Measurements from ENCODE around the gene HAPLN3. TPM values are rescaled to one million over a fixed set of nuclear protein-coding genes. Genes with fewer than 3 reads are reported as not detected.

HAPLN3 gene
- total and polyA plus RNA-seq, 4 donors, result 3.9 to 15.5 (median 10.5) TPM

DNA sequence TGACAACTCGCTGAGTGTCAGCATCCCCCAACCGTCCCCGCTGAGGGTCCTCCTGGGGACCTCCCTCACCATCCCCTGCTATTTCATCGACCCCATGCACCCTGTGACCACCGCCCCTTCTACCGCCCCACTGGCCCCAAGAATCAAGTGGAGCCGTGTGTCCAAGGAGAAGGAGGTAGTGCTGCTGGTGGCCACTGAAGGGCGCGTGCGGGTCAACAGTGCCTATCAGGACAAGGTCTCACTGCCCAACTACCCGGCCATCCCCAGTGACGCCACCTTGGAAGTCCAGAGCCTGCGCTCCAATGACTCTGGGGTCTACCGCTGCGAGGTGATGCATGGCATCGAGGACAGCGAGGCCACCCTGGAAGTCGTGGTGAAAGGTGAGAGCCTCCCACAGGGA lies 56.7 kb downstream of the HAPLN3 start:
- Histone ChIP-seq H3K27ac (ENCODE audit: low read depth in 1 of 2, low read length in 1 of 2) (no peak overlapping the region), H3K27me3 (ENCODE audit: control insufficient read depth in 3 of 3, insufficient read depth in 3 of 3, low read length in 2 of 3) (no peaks in the 10 kb centered on the region), H3K36me3 (ENCODE audit: control insufficient read depth in 4 of 4, insufficient read depth in 4 of 4, low read length in 4 of 4) (no peaks in the 10 kb centered on the region), H3K9me3 (ENCODE audit: control insufficient read depth in 4 of 4, insufficient read depth in 3 of 4, low read length in 3 of 4) (no peaks in the 10 kb centered on the region), H3K4me3 (no peak overlapping the region), H3K9ac (ENCODE audit: insufficient read depth in 1 of 2, low read length in 2 of 2) (no peak overlapping the region), H3K4me1 (ENCODE audit: control insufficient read depth in 5 of 5, insufficient read depth in 5 of 5, low read length in 5 of 5) (peaks cover 0 to 4% (median 0%) of the 10 kb centered on the region in 5 donors)
- TF ChIP-seq, protein P1, sequence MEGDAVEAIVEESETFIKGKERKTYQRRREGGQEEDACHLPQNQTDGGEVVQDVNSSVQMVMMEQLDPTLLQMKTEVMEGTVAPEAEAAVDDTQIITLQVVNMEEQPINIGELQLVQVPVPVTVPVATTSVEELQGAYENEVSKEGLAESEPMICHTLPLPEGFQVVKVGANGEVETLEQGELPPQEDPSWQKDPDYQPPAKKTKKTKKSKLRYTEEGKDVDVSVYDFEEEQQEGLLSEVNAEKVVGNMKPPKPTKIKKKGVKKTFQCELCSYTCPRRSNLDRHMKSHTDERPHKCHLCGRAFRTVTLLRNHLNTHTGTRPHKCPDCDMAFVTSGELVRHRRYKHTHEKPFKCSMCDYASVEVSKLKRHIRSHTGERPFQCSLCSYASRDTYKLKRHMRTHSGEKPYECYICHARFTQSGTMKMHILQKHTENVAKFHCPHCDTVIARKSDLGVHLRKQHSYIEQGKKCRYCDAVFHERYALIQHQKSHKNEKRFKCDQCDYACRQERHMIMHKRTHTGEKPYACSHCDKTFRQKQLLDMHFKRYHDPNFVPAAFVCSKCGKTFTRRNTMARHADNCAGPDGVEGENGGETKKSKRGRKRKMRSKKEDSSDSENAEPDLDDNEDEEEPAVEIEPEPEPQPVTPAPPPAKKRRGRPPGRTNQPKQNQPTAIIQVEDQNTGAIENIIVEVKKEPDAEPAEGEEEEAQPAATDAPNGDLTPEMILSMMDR (IDR thresholded peaks at IDR 0.05; ENCODE audit: control extremely low read depth, extremely low read depth), result no peak
- ATAC-seq (ENCODE audit: insufficient read depth, low FRiP score), result no peak
- no peak for DNase-seq
- 86 to 92% methylated on average over 18 of the region's 18 CpGs for WGBS, 2 donors

DNA sequence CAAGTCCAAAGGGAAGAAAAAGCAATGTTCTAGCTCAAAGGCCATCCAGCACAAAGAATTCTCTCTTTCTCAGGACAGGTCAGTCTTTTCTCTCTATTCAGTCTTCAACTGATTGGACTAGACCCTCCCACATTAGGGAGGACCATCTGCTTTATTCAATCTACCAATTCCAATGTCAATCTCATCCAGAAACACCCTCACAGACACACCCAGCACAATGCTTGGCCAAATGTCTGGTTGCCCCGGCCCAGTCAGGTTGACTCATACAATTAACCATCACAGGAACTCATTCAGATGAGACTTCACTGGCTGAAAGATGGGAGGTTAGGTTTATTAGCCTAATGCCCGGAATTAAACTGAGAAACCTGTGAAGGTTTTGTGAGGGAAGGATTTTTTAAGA lies 59.7 kb downstream of the HAPLN3 start:
- TF ChIP-seq, protein P1 (IDR thresholded peaks at IDR 0.05; ENCODE audit: control extremely low read depth, extremely low read depth), result no peak
- no peak overlapping the region for H3K4me3 ChIP-seq
- no peaks in the 10 kb centered on the region for H3K9me3 ChIP-seq (ENCODE audit: control insufficient read depth in 4 of 4, insufficient read depth in 3 of 4, low read length in 3 of 4)
- no peaks in the 10 kb centered on the region for H3K36me3 ChIP-seq (ENCODE audit: control insufficient read depth in 4 of 4, insufficient read depth in 4 of 4, low read length in 4 of 4)
- ATAC-seq (ENCODE audit: insufficient read depth, low FRiP score) (no peak), DNase-seq (no peak)
- H3K4me1 ChIP-seq (ENCODE audit: control insufficient read depth in 5 of 5, insufficient read depth in 5 of 5, low read length in 5 of 5), result peaks cover 0 to 4% (median 0%) of the 10 kb centered on the region in 5 donors
- H3K27ac ChIP-seq (ENCODE audit: low read depth in 1 of 2, low read length in 1 of 2), result no peak overlapping the region
- WGBS, 2 donors, result 73 to 84% methylated on average over 2 of the region's 2 CpGs
- no peaks in the 10 kb centered on the region for H3K27me3 ChIP-seq (ENCODE audit: control insufficient read depth in 3 of 3, insufficient read depth in 3 of 3, low read length in 2 of 3)
- no peak overlapping the region for H3K9ac ChIP-seq (ENCODE audit: insufficient read depth in 1 of 2, low read length in 2 of 2)

DNA sequence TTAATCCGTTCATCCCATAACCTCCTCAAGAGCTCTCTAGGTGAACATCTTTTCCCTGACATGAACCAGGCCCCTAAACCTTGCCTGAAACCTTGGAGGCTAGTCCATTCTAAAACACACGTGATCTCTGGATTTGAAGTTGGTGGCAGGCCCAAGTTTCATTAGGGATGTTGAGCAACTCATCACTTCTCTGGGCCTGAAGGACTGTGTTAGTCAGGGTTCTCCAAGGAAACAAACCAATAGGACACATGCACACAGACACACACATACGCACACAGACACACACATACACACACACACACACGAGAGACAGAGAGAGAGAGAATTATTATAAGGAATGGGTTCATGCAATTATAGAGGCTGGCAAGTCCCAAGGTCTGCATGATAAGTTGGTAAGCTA lies 60.2 kb downstream of the HAPLN3 start:
- Histone ChIP-seq H3K27ac (ENCODE audit: low read depth in 1 of 2, low read length in 1 of 2) (no peak overlapping the region), H3K9me3 (ENCODE audit: control insufficient read depth in 4 of 4, insufficient read depth in 3 of 4, low read length in 3 of 4) (no peaks in the 10 kb centered on the region), H3K4me1 (ENCODE audit: control insufficient read depth in 5 of 5, insufficient read depth in 5 of 5, low read length in 5 of 5) (peaks cover 0 to 4% (median 0%) of the 10 kb centered on the region in 5 donors), H3K36me3 (ENCODE audit: control insufficient read depth in 4 of 4, insufficient read depth in 4 of 4, low read length in 4 of 4) (no peaks in the 10 kb centered on the region), H3K9ac (ENCODE audit: insufficient read depth in 1 of 2, low read length in 2 of 2) (no peak overlapping the region), H3K4me3 (no peak overlapping the region), H3K27me3 (ENCODE audit: control insufficient read depth in 3 of 3, insufficient read depth in 3 of 3, low read length in 2 of 3) (no peaks in the 10 kb centered on the region)
- ATAC-seq (ENCODE audit: insufficient read depth, low FRiP score) (peak; percentile 22), DNase-seq (no peak)
- TF ChIP-seq, protein P1 (IDR thresholded peaks at IDR 0.05; ENCODE audit: control extremely low read depth, extremely low read depth), result no peak
- 86 to 87% methylated on average over 4 of the region's 4 CpGs for WGBS, 2 donors

DNA sequence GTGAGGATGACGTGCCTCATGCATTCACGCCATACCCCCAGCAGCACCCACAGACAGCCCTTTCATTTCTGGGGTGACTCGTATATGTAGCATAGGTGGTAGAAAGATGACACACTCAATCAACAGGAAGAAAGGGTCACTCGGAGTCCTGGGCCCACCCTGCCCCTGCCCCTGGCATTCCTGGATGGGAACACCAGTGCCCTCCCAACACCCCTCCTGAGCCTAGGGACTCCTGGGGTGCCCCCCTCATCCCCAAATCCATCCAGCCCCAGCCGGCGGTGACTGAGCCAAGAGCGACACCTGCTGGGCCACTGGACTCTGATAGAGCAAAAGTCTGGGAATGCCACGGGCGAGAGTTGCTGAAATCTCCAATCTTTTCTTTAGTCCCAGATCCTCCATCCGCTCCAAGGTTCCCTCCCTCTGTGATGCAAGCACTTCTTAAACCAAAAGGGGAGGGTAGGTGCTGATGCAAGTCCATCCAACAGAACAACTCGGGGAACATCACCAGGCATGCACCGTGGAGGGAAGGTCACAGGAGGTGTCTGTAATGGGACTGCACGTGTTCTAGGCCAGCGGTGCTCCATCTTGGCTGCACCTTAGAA lies 61.0 kb downstream of the HAPLN3 start:
- H3K9me3 ChIP-seq (ENCODE audit: control insufficient read depth in 4 of 4, insufficient read depth in 3 of 4, low read length in 3 of 4), result no peaks in the 10 kb centered on the region
- ATAC-seq (ENCODE audit: insufficient read depth, low FRiP score), result peak; percentile 5
- peak; percentile 40 to 54 (median 49) for DNase-seq
- peaks cover 0 to 4% (median 0%) of the 10 kb centered on the region in 5 donors for H3K4me1 ChIP-seq (ENCODE audit: control insufficient read depth in 5 of 5, insufficient read depth in 5 of 5, low read length in 5 of 5)
- H3K4me3 ChIP-seq, result no peak overlapping the region
- no peak overlapping the region for H3K9ac ChIP-seq (ENCODE audit: insufficient read depth in 1 of 2, low read length in 2 of 2)
- H3K36me3 ChIP-seq (ENCODE audit: control insufficient read depth in 4 of 4, insufficient read depth in 4 of 4, low read length in 4 of 4), result no peaks in the 10 kb centered on the region
- H3K27me3 ChIP-seq (ENCODE audit: control insufficient read depth in 3 of 3, insufficient read depth in 3 of 3, low read length in 2 of 3), result no peaks in the 10 kb centered on the region
- 46 to 56% methylated on average over 14 of the region's 14 CpGs for WGBS, 2 donors
- TF ChIP-seq, protein P1 (IDR thresholded peaks at IDR 0.05; ENCODE audit: control extremely low read depth, extremely low read depth), result no peak
- no peak overlapping the region for H3K27ac ChIP-seq (ENCODE audit: low read depth in 1 of 2, low read length in 1 of 2)
